Measurements from ENCODE around the gene TCEAL3. TPM values are rescaled to one million over a fixed set of nuclear protein-coding genes. Genes with fewer than 3 reads are reported as not detected.
"Not testable (repeated sequence)": the region's sequence is repeated elsewhere in the genome, so short reads cannot be mapped to it uniquely, and the experiment has no call there.

TCEAL3 gene
- polyA plus RNA-seq, 1 donor from 2014 or later = 42.5 TPM

GRCh38 chrX:103586314-103586646 lies 21.5 kb upstream of the TCEAL3 start:
- no peak overlapping the region for H2AFZ ChIP-seq (ENCODE audit: low read depth, low read length)
- peak overlapping the region; percentile 78 for H3K27ac ChIP-seq (ENCODE audit: low read length)
- peak overlapping the region; percentile 86 for H3K9ac ChIP-seq (ENCODE audit: low read length)

GRCh38 chrX:103586659-103587058 lies 21.1 kb upstream of the TCEAL3 start:
- no peak for TF ChIP-seq MXI1 (conservative IDR thresholded peaks at IDR 0.05; ENCODE audit: poor library complexity, severe bottlenecking)
- H3K9me2 ChIP-seq (ENCODE audit: insufficient read depth, low read length) = no peaks in the 10 kb centered on the region
- H3K27ac ChIP-seq (ENCODE audit: low read length) = peak overlapping the region; percentile 78
- peak overlapping the region; percentile 75 for H3K4me3 ChIP-seq (ENCODE audit: low read length)
- H3K4me2 ChIP-seq (ENCODE audit: low read length) = peak overlapping the region; percentile 25
- H2AFZ ChIP-seq (ENCODE audit: low read depth, low read length) = no peak overlapping the region
- peak overlapping the region; percentile 86 for H3K9ac ChIP-seq (ENCODE audit: low read length)
- peaks cover 5% of the 10 kb centered on the region for H3K79me2 ChIP-seq (replicated peaks; ENCODE audit: insufficient read depth, low read length)
- H3K27me3 ChIP-seq (ENCODE audit: insufficient read depth, low read depth, low read length) = no peaks in the 10 kb centered on the region
- H3K36me3 ChIP-seq (ENCODE audit: insufficient read depth, low read length) = no peaks in the 10 kb centered on the region
- H3K9me3 ChIP-seq (ENCODE audit: low read length) = no peaks in the 10 kb centered on the region
- H3F3A ChIP-seq (ENCODE audit: insufficient read depth, low read length, poor library complexity, severe bottlenecking) = no peaks in the 10 kb centered on the region
- no peaks in the 10 kb centered on the region for H4K20me1 ChIP-seq (ENCODE audit: insufficient read depth)

More at GRCh38 chrX:103586314-103586646, 21.5 kb upstream of the TCEAL3 start:
- H3F3A ChIP-seq (ENCODE audit: insufficient read depth, low read length, poor library complexity, severe bottlenecking) = no peaks in the 10 kb centered on the region
- H3K36me3 ChIP-seq (ENCODE audit: insufficient read depth, low read length) = no peaks in the 10 kb centered on the region
- no peaks in the 10 kb centered on the region for H3K9me3 ChIP-seq (ENCODE audit: low read length)
- peak overlapping the region; percentile 75 for H3K4me3 ChIP-seq (ENCODE audit: low read length)
- H3K9me2 ChIP-seq (ENCODE audit: insufficient read depth, low read length) = no peaks in the 10 kb centered on the region
- H4K20me1 ChIP-seq (ENCODE audit: insufficient read depth) = no peaks in the 10 kb centered on the region
- TF ChIP-seq EP300 (conservative IDR thresholded peaks at IDR 0.05; ENCODE audit: poor library complexity, severe bottlenecking) (no peak), CTCF (IDR thresholded peaks at IDR 0.05; ENCODE audit: poor library complexity, severe bottlenecking) (no peak), EZH2 (IDR thresholded peaks at IDR 0.05; ENCODE audit: borderline replicate concordance, insufficient read depth, low read length, poor library complexity, severe bottlenecking) (no peak), POLR2AphosphoS5 (IDR thresholded peaks at IDR 0.05) (no peak), MXI1 (conservative IDR thresholded peaks at IDR 0.05; ENCODE audit: poor library complexity, severe bottlenecking) (no peak), SMC3 (conservative IDR thresholded peaks at IDR 0.05; ENCODE audit: poor library complexity) (no peak), RAD21 (conservative IDR thresholded peaks at IDR 0.05) (no peak), TAF1 (IDR thresholded peaks at IDR 0.05; ENCODE audit: low read depth) (no peak), REST (IDR thresholded peaks at IDR 0.05; ENCODE audit: borderline replicate concordance) (no peak)
- peak overlapping the region; percentile 25 for H3K4me2 ChIP-seq (ENCODE audit: low read length)
- peaks cover 5% of the 10 kb centered on the region for H3K79me2 ChIP-seq (replicated peaks; ENCODE audit: insufficient read depth, low read length)
- no peaks in the 10 kb centered on the region for H3K27me3 ChIP-seq (ENCODE audit: insufficient read depth, low read depth, low read length)

GRCh38 chrX:103592295-103592694 lies 15.5 kb upstream of the TCEAL3 start:
- not testable (repeated sequence) for H3K9me3 ChIP-seq (ENCODE audit: low read length); H3K27ac ChIP-seq (ENCODE audit: low read length); H3K9me2 ChIP-seq (ENCODE audit: insufficient read depth, low read length); H3K27me3 ChIP-seq (ENCODE audit: insufficient read depth, low read depth, low read length); H2AFZ ChIP-seq (ENCODE audit: low read depth, low read length); H3K79me2 ChIP-seq (replicated peaks; ENCODE audit: insufficient read depth, low read length); H3K9ac ChIP-seq (ENCODE audit: low read length); H3F3A ChIP-seq (ENCODE audit: insufficient read depth, low read length, poor library complexity, severe bottlenecking); H4K20me1 ChIP-seq (ENCODE audit: insufficient read depth); H3K4me2 ChIP-seq (ENCODE audit: low read length); H3K4me3 ChIP-seq (ENCODE audit: low read length); H3K36me3 ChIP-seq (ENCODE audit: insufficient read depth, low read length)

- not testable (repeated sequence) for H3K4me3 ChIP-seq (ENCODE audit: low read length); H2AFZ ChIP-seq (ENCODE audit: low read depth, low read length); H3K27me3 ChIP-seq (ENCODE audit: insufficient read depth, low read depth, low read length); H3K27ac ChIP-seq (ENCODE audit: low read length); H3K4me2 ChIP-seq (ENCODE audit: low read length); H3K36me3 ChIP-seq (ENCODE audit: insufficient read depth, low read length); H4K20me1 ChIP-seq (ENCODE audit: insufficient read depth); H3F3A ChIP-seq (ENCODE audit: insufficient read depth, low read length, poor library complexity, severe bottlenecking); H3K9me3 ChIP-seq (ENCODE audit: low read length); H3K9ac ChIP-seq (ENCODE audit: low read length); H3K9me2 ChIP-seq (ENCODE audit: insufficient read depth, low read length); H3K79me2 ChIP-seq (replicated peaks; ENCODE audit: insufficient read depth, low read length)
Observed at GRCh38 chrX:103595202-103595601, 12.6 kb upstream of the TCEAL3 start.
